B cell (primary cell): ENCODE results near the gene ROR2. TPM values are rescaled to one million over a fixed set of nuclear protein-coding genes. Genes with fewer than 3 reads are reported as not detected.
"Not testable (repeated sequence)": the region's sequence is repeated elsewhere in the genome, so short reads cannot be mapped to it uniquely, and the experiment has no call there.

Experiments used
- ATAC-seq: fragments of 200-7000 bp; cut with Tn5 transposase; one replicate; pipeline ENCODE4 v1.10.0; 2021; ENCODE audit warnings: low read depth, mild to moderate bottlenecking, moderate number of reproducible peaks, moderate library complexity
- CTCF ChIA-PET: fragments of 350-600 bp; sonication (Branson Sonifier 250); formaldehyde crosslinking; loops from one replicate; lab custom pipeline; 2021; ENCODE audit warnings: antibody characterized with exemption, inconsistent platforms; lab: Charles Lee
- POLR2A ChIA-PET: fragments of 350-600 bp; sonication (Branson Sonifier 250); formaldehyde crosslinking; loops from one replicate; lab custom pipeline; 2021; ENCODE audit warnings: antibody characterized with exemption; lab: Charles Lee
- DNase-seq: peaks from one replicate; pipeline ENCODE4 v3.0.0; 2013
- H2AFZ ChIP-seq: 2 replicates; pipeline ENCODE4 v1.6.1; 2012; ENCODE audit warnings: mild to moderate bottlenecking, low read depth, low read length; ENCODE audit not compliant: insufficient read depth, poor library complexity, severe bottlenecking
- H3K27ac ChIP-seq, 2 donors: 1 replicate in 1 of 2; 2 replicates in 1 of 2; pipeline ENCODE4 v1.5.1; 2012 to 2013; ENCODE audit warnings: low read length in 2 of 2, mild to moderate bottlenecking in 2 of 2, moderate library complexity in 1 of 2
- H3K27me3 ChIP-seq, 4 experiments: fragments of 200-600 bp in 1 of 4; sonication (generic) in 1 of 4; replicated peaks in 1 of 4; 1 replicate in 2 of 4; 2 replicates in 2 of 4; pipeline versions ENCODE4 v1.6.1 to v1.7.0; 2013 to 2016; ENCODE audit warnings: low read length in 3 of 4, mild to moderate bottlenecking in 2 of 4, mixed read lengths in 1 of 4, moderate library complexity in 1 of 4; ENCODE audit not compliant: insufficient read depth in 4 of 4, control insufficient read depth in 3 of 4; ENCODE audit errors: control extremely low read depth in 1 of 4
- H3K36me3 ChIP-seq, 2 experiments: replicated peaks in 1 of 2; 1 replicate in 1 of 2; 2 replicates in 1 of 2; pipeline versions ENCODE4 v1.6.1 to v1.7.1; 2013; ENCODE audit warnings: low read length in 1 of 2; ENCODE audit not compliant: insufficient read depth in 2 of 2, control insufficient read depth in 1 of 2; ENCODE audit errors: control extremely low read depth in 1 of 2, extremely low read depth in 1 of 2
- H3K4me1 ChIP-seq, 2 donors: fragments of 200-600 bp in 1 of 2; sonication (generic) in 1 of 2; 1 replicate in 1 of 2; 2 replicates in 1 of 2; pipeline versions ENCODE4 v1.5.1 to v1.6.1; 2013 to 2017; ENCODE audit warnings: low read length in 2 of 2; ENCODE audit not compliant: control insufficient read depth in 2 of 2, insufficient read depth in 2 of 2
- H3K4me2 ChIP-seq: replicated peaks from 2 replicates; pipeline ENCODE3; 2012; ENCODE audit warnings: mild to moderate bottlenecking, low read depth, low read length; ENCODE audit not compliant: poor library complexity, severe bottlenecking
- H3K4me3 ChIP-seq, 5 experiments: fragments of 200-600 bp in 1 of 5; sonication (generic) in 1 of 5; 1 replicate in 3 of 5; 2 replicates in 2 of 5; pipeline versions ENCODE4 v1.5.1 to v1.7.0; 2011 to 2016; ENCODE audit warnings: low read length in 4 of 5, mild to moderate bottlenecking in 4 of 5, low read depth in 2 of 5, control low read depth in 1 of 5, moderate library complexity in 1 of 5; ENCODE audit not compliant: insufficient read depth in 1 of 5; ENCODE audit errors: control extremely low read depth in 1 of 5, extremely low read depth in 1 of 5
- H3K79me2 ChIP-seq: fragments of 200-600 bp; sonication (generic); one replicate; pipeline ENCODE4 v1.6.0; 2016; ENCODE audit warnings: low read length; ENCODE audit not compliant: control insufficient read depth, insufficient read depth
- H3K9ac ChIP-seq: fragments of 200-600 bp; sonication (generic); 2 replicates; pipeline ENCODE4 v1.6.1; 2017; ENCODE audit warnings: mild to moderate bottlenecking, low read length, moderate library complexity
- H3K9me3 ChIP-seq, 3 donors: one replicate each; pipeline versions ENCODE4 v1.6.1 to v1.7.1; 2013; ENCODE audit warnings: low read length in 2 of 3; ENCODE audit not compliant: control insufficient read depth in 2 of 3, insufficient read depth in 1 of 3; ENCODE audit errors: control extremely low read depth in 1 of 3
- H4K20me1 ChIP-seq: 2 replicates; pipeline ENCODE4 v1.6.0; 2012; ENCODE audit warnings: mild to moderate bottlenecking, low read length; ENCODE audit not compliant: insufficient read depth, control insufficient read depth, poor library complexity, severe bottlenecking
- H3K27ac Mint-ChIP-seq: one replicate; pipeline ENCODE4 v1.8.0; 2021; ENCODE audit warnings: mixed read lengths
- H3K27me3 Mint-ChIP-seq: one replicate; pipeline ENCODE4 v1.8.0; 2021; ENCODE audit warnings: mixed read lengths
- H3K4me1 Mint-ChIP-seq: one replicate; pipeline ENCODE4 v1.8.0; 2021; ENCODE audit warnings: mixed read lengths
- H3K4me3 Mint-ChIP-seq: one replicate; pipeline ENCODE4 v1.8.0; 2021; ENCODE audit warnings: mixed read lengths
- H3K9me3 Mint-ChIP-seq: one replicate; pipeline ENCODE4 v1.8.0; 2022; ENCODE audit warnings: mixed read lengths; ENCODE audit not compliant: insufficient read depth
- CTCF ChIP-seq: fragments of 200-600 bp; IDR thresholded peaks from one replicate; pipeline ENCODE4 v1.8.0; 2022; ENCODE audit warnings: antibody characterized with exemption, mild to moderate bottlenecking
- EZH2 ChIP-seq: IDR thresholded peaks from 2 replicates; pipeline ENCODE4 v1.6.1; 2012; ENCODE audit warnings: borderline replicate concordance, low read depth, mild to moderate bottlenecking, moderate library complexity, low read length; ENCODE audit not compliant: insufficient read depth, poor library complexity, severe bottlenecking
- WGBS: methylation state at CpG from one replicate; pipeline ENCODE4 v1.1.5; 2013; ENCODE audit warnings: missing lambda C conversion rate; ENCODE audit not compliant: insufficient coverage; 5-methylcytosine and 5-hydroxymethylcytosine counted together
- intact Hi-C: fragments of 100-400 bp; cut with micrococcal nuclease; formaldehyde crosslinking; loops from one replicate; pipeline ENCODE4 v1.10.0; 2022
- polyA plus RNA-seq: library from polyadenylated mRNA; depleted of rRNA; stranded (reverse); fragments of >200 nt; gene quantifications from 2 replicates; pipeline ENCODE4 v1.2.3, GENCODE V29; 2012
- total RNA-seq, 2 donors: library from RNA; stranded (reverse); fragments of 120-200 nt in 1 of 2; gene quantifications; 1 replicate in 1 of 2; 2 replicates in 1 of 2; pipeline versions ENCODE4 v1.2.3 to v1.2.4, GENCODE V29; 2013 to 2022

Gene ROR2
- total and polyA plus RNA-seq, 2 donors (not counting 1 experiment from before 2014, with no cell fraction given): 0.21 to 0.49 TPM

- no peaks in the 10 kb centered on the region for H3K9me3 Mint-ChIP-seq
- ChIA-PET CTCF (no interaction called here), POLR2A (no interaction called here)
- intact Hi-C loops: no loop called here
- peaks cover 15% of the 10 kb centered on the region for H3K4me1 Mint-ChIP-seq
- H3K27ac Mint-ChIP-seq: no peak overlapping the region
- WGBS: no CpG with 5 or more reads among the region's 3 CpGs
- Histone ChIP-seq H3K4me2 (no peak overlapping the region), H4K20me1 (no peaks in the 10 kb centered on the region), H3K79me2 (no peaks in the 10 kb centered on the region), H2AFZ (no peak overlapping the region), H3K4me1 (peaks cover 3 to 8% of the 10 kb centered on the region in 2 donors), H3K4me3 (no peak overlapping the region), H3K9ac (no peak overlapping the region), H3K9me3 (no peaks in the 10 kb centered on the region), H3K36me3 (no peaks in the 10 kb centered on the region), H3K27ac (no peak overlapping the region), H3K27me3 (no peaks in the 10 kb centered on the region)
- no peak overlapping the region for H3K4me3 Mint-ChIP-seq
- no peak for TF ChIP-seq CTCF
- no peak for TF ChIP-seq EZH2
- no peak for ATAC-seq
- H3K27me3 Mint-ChIP-seq: no peaks in the 10 kb centered on the region
- no peak for DNase-seq
These were observed 408.3 kb downstream of the ROR2 start for GRCh38 chr9:91541734-91542133.

GRCh38 chr9:91540506-91540905, 409.5 kb downstream of the ROR2 start:
- Mint-ChIP-seq H3K27ac (peak overlapping the region; percentile 81), H3K4me3 (peak overlapping the region; percentile 51), H3K4me1 (peaks cover 15% of the 10 kb centered on the region)
- H3K9me3 ChIP-seq, intact Hi-C loops, H3K36me3 ChIP-seq, H4K20me1 ChIP-seq, H3K27me3 Mint-ChIP-seq, H3K4me1 ChIP-seq, ATAC-seq, H3K79me2 ChIP-seq, H3K27me3 ChIP-seq, H3K9me3 Mint-ChIP-seq, H3K9ac ChIP-seq, CTCF ChIA-PET: not testable (repeated sequence)
- H3K27ac ChIP-seq: peak overlapping the region in 1 of 2 donors; percentile 64
- H2AFZ ChIP-seq: peak overlapping the region; percentile 40
- H3K4me2 ChIP-seq: peak overlapping the region; percentile 28
- WGBS: 100% methylated on average over 1 of the region's 4 CpGs
- DNase-seq: peak; percentile 14
- peak overlapping the region in 1 of 5 experiments; percentile 46 for H3K4me3 ChIP-seq
- POLR2A ChIA-PET: interaction anchor here (0.6 kb wide), 1 partner anchor 15 kb away, joined by 9 read pairs; no protein-coding TSS in a partner anchor
